ENCODE data around the gene ZYG11A. TPM values are rescaled to one million over a fixed set of nuclear protein-coding genes. Genes with fewer than 3 reads are reported as not detected.
"Not testable (repeated sequence)": the region's sequence is repeated elsewhere in the genome, so short reads cannot be mapped to it uniquely, and the experiment has no call there.

Gene ZYG11A
- polyA plus RNA-seq, 1 experiment = 0.94 TPM

DNA sequence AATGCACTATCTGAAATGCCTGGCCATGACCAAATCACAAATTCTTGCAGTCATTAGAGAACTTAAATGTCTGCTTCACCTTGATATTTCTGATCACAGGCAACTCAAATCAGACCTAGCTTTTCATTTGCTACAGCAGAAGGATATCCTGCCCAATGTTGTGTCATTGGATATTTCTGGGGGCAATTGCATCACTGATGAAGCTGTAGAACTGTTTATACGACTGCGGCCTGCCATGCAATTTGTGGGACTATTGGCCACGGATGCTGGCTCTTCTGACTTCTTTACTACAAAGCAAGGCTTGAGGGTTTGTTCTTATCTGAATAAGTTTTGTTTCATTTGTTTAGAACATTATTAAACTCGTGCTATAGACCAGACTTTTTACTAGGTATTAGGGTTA, 14.9 kb downstream of the ZYG11A start:
- TF ChIP-seq, protein P1, sequence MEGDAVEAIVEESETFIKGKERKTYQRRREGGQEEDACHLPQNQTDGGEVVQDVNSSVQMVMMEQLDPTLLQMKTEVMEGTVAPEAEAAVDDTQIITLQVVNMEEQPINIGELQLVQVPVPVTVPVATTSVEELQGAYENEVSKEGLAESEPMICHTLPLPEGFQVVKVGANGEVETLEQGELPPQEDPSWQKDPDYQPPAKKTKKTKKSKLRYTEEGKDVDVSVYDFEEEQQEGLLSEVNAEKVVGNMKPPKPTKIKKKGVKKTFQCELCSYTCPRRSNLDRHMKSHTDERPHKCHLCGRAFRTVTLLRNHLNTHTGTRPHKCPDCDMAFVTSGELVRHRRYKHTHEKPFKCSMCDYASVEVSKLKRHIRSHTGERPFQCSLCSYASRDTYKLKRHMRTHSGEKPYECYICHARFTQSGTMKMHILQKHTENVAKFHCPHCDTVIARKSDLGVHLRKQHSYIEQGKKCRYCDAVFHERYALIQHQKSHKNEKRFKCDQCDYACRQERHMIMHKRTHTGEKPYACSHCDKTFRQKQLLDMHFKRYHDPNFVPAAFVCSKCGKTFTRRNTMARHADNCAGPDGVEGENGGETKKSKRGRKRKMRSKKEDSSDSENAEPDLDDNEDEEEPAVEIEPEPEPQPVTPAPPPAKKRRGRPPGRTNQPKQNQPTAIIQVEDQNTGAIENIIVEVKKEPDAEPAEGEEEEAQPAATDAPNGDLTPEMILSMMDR (IDR thresholded peaks at IDR 0.05; ENCODE audit: insufficient read depth, low read depth, low read length) = no peak
- H3K27me3 ChIP-seq (ENCODE audit: control insufficient read depth, insufficient read depth, low read length) = no peaks in the 10 kb centered on the region
- H3K4me3 ChIP-seq (ENCODE audit: low read depth, low read length) = no peak overlapping the region
- ChIA-PET CTCF (no interaction called here), POLR2A (no interaction called here)
- H3K36me3 ChIP-seq (ENCODE audit: control insufficient read depth, insufficient read depth, low read length) = no peaks in the 10 kb centered on the region
- no peak for DNase-seq (ENCODE audit: low read depth)

DNA sequence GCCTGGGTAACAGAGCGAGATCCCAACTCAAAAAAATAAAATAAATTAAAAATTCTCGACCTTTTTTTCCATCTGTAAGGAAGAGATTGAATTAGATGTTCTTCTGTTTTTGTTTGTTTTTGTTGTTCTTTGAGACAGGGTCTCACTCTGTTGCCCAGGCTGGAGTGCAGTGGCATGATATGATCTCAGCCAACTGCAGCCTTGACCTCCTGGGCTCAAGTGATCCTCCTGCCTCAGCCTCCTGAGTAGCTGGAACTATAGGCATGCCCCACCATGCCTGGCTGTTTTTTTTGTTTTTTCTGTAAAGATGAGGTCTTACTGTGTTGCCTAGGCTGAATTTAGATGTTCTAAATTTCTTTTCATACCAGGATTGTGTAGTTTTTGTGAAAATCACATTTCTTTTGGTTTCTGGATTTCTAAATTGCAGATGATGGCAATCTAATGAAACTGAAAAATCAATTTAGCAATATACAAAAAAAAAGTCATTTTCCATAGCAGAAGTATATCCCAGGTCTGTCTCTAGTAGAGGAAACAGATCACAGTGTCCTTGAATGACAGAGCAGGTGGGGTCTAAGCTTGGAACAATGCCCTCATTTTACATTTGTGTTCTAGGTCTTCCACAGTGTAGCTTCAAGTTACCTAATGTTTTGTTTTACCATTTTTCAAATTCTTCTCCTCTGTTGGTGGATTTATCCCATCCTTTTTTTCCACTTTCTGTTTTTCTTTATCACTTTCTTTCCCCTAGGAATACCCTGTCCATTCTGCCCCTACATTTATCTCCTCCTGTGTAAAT, 20.3 kb downstream of the ZYG11A start:
- no peak overlapping the region for H3K4me3 ChIP-seq (ENCODE audit: low read depth, low read length)
- H3K36me3 ChIP-seq (ENCODE audit: control insufficient read depth, insufficient read depth, low read length) = no peaks in the 10 kb centered on the region
- TF ChIP-seq, protein P1 (IDR thresholded peaks at IDR 0.05; ENCODE audit: insufficient read depth, low read depth, low read length) = no peak
- ChIA-PET CTCF (interaction anchor here (1.0 kb wide), 1 partner anchor 17 kb away, joined by 3 read pairs; no protein-coding TSS in a partner anchor), POLR2A (interaction anchor here (0.6 kb wide), 1 partner anchor 431 kb away, joined by 3 read pairs; no protein-coding TSS in a partner anchor)
- no peak for DNase-seq (ENCODE audit: low read depth)
- no peaks in the 10 kb centered on the region for H3K27me3 ChIP-seq (ENCODE audit: control insufficient read depth, insufficient read depth, low read length)

DNA sequence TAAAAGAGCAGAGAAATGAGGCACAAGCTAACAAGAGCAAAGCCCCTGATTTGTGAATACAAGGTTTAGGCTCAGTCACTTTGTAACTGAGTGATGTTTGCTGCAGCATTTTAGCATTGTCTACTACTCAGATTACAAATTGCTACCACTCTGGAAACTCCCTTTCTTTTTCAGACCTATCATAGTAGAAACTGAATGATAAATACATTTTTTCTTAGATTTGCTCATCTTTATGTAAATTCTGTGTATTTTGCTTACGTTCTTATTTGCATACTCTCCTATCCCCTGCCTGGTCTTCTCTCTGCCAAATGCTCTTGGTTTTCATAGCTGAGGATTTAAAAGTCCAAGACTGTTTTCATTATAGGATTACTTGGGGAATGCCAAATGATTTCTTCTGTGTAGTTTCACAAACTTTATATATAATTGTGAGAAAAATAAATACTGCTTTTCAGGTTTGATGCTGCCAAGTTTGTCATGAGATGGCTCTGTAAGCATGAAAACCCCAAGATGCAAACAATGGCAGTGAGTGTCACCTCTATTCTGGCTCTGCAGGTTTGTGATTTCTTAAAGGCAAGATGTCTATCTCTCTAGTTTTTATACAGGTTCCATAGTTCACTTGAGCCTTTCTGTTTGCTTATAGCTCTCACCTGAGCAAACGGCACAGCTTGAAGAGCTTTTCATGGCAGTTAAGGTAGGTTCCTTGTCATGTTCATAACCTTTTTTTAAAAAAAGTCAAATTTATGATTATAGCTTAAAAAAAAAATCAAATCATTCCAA, 24.7 kb downstream of the ZYG11A start:
- ChIA-PET CTCF (no interaction called here), POLR2A (no interaction called here)

DNA sequence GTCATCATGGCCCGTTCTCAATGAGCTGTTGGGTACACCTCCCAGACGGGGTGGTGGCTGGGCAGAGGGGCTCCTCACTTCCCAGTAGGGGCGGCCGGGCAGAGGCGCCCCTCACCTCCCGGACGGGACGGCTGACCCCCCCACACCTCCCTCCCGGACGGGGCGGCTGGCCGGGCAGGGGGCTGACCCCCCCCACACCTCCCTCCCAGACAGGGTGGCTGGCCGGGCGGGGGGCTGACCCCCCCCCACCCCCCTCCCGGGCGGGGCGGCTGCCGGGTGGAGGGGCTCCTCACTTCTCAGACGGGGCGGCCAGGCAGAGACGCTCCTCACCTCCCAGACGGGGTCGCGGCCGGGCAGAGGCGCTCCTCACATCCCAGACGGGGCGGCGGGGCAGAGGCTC, 27.2 kb downstream of the ZYG11A start:
- POLR2A ChIA-PET = interaction anchor here (0.6 kb wide), 2 partner anchors 172 to 944 kb away, joined by 3 to 10 read pairs; no protein-coding TSS in a partner anchor
- H3K4me3 ChIP-seq (ENCODE audit: low read depth, low read length); CTCF ChIA-PET; H3K27me3 ChIP-seq (ENCODE audit: control insufficient read depth, insufficient read depth, low read length); DNase-seq (ENCODE audit: low read depth); H3K36me3 ChIP-seq (ENCODE audit: control insufficient read depth, insufficient read depth, low read length): not testable (repeated sequence)

More for the DNA sequence above, 24.7 kb downstream of the ZYG11A start:
- H3K27me3 ChIP-seq (ENCODE audit: control insufficient read depth, insufficient read depth, low read length) = no peaks in the 10 kb centered on the region
- no peaks in the 10 kb centered on the region for H3K36me3 ChIP-seq (ENCODE audit: control insufficient read depth, insufficient read depth, low read length)
- H3K4me3 ChIP-seq (ENCODE audit: low read depth, low read length) = no peak overlapping the region
- no peak for DNase-seq (ENCODE audit: low read depth)
- TF ChIP-seq, protein P1 (IDR thresholded peaks at IDR 0.05; ENCODE audit: insufficient read depth, low read depth, low read length) = no peak

DNA sequence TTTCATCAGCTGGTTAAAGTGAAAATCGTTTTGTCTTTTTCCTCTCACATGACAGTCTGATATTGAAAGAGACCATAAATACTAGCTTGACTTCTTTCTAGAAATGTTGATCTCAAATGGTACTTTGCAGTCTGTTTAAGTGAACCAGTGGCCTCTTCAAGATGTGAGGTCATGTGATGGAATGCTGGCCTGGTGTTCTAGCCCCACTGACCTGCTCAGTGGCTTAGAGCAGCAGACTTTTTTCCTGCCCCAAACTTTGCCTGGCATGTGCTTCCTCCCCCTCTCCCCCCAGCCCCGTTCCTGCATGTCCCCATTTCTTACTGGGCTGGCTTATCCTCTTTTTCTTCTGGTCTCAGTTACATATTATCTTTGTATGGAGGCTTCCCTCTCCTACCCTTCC, 34.3 kb downstream of the ZYG11A start:
- DNase-seq (ENCODE audit: low read depth) = no peak
- Histone ChIP-seq H3K4me3 (ENCODE audit: low read depth, low read length) (no peak overlapping the region), H3K36me3 (ENCODE audit: control insufficient read depth, insufficient read depth, low read length) (no peaks in the 10 kb centered on the region), H3K27me3 (ENCODE audit: control insufficient read depth, insufficient read depth, low read length) (no peaks in the 10 kb centered on the region)
- CTCF ChIA-PET = no interaction called here
- TF ChIP-seq, protein P1 (IDR thresholded peaks at IDR 0.05; ENCODE audit: insufficient read depth, low read depth, low read length) = no peak
- POLR2A ChIA-PET = no interaction called here
